ENCODE measurements around the gene GPR171.

GRCh38 chr3:151169262-151169947 is 33.6 kb downstream of the GPR171 start:
- no peak for TF ChIP-seq CTCF (IDR thresholded peaks at IDR 0.05)
- TF ChIP-seq POLR2A (IDR thresholded peaks at IDR 0.05) = no peak
